Cerebellar cortex (tissue), 1 donor: ENCODE data around the gene LRIF1.
"Not testable (repeated sequence)": the region's sequence is repeated elsewhere in the genome, so short reads cannot be mapped to it uniquely, and the experiment has no call there.

Experiments
- DNase-seq: peaks from one replicate; pipeline ENCODE4 v3.0.0-alpha.2; 2015; ENCODE audit warnings: low spot score

LRIF1 gene

GRCh38 chr1:110963691-110964454, at the start of gene LRIF1:
TSS of gene LRIF1 (minus strand) at chr1:110963922. CDS start at chr1:110963688, 234 bp downstream.
- peak; percentile 99 for DNase-seq

GRCh38 chr1:111008031-111008430, 44.3 kb upstream of the LRIF1 start:
- no peak for DNase-seq

- no peak for DNase-seq
Observed at GRCh38 chr1:111006556-111006955, 42.8 kb upstream of the LRIF1 start.

GRCh38 chr1:110999607-111000006, 35.9 kb upstream of the LRIF1 start:
- not testable (repeated sequence) for DNase-seq

GRCh38 chr1:110992329-110992728, 28.6 kb upstream of the LRIF1 start:
- not testable (repeated sequence) for DNase-seq

GRCh38 chr1:110991295-110991694, 27.6 kb upstream of the LRIF1 start:
- DNase-seq, result not testable (repeated sequence)

GRCh38 chr1:110990541-110990940, 26.8 kb upstream of the LRIF1 start:
- no peak for DNase-seq

GRCh38 chr1:110986407-110986891, 22.7 kb upstream of the LRIF1 start:
- no peak for DNase-seq

- no peak for DNase-seq
Observed at GRCh38 chr1:110982320-110982719, 18.6 kb upstream of the LRIF1 start.

- DNase-seq, result no peak
Observed at GRCh38 chr1:110979154-110979553, 15.4 kb upstream of the LRIF1 start.

- no peak for DNase-seq
Observed at GRCh38 chr1:110976089-110976488, 12.4 kb upstream of the LRIF1 start.

GRCh38 chr1:110975265-110975664, 11.5 kb upstream of the LRIF1 start:
- DNase-seq, result no peak

- no peak for DNase-seq
Observed at GRCh38 chr1:110967256-110967655, 3.5 kb upstream of the LRIF1 start.

- DNase-seq, result no peak
Observed at GRCh38 chr1:110964455-110964903, 757 bp upstream of the LRIF1 start.

GRCh38 chr1:110962892-110963690, 631 bp downstream of the LRIF1 start:
- peak; percentile 76 for DNase-seq

- no peak for DNase-seq
Observed at GRCh38 chr1:110961902-110962301, 1.8 kb downstream of the LRIF1 start.

- no peak for DNase-seq
Observed at GRCh38 chr1:110960777-110961420, 2.8 kb downstream of the LRIF1 start.

GRCh38 chr1:110957798-110958197, 5.9 kb downstream of the LRIF1 start:
- no peak for DNase-seq

- no peak for DNase-seq
Observed at GRCh38 chr1:110956586-110956985, 7.1 kb downstream of the LRIF1 start.

GRCh38 chr1:110953031-110953430, 10.7 kb downstream of the LRIF1 start:
- no peak for DNase-seq

- DNase-seq, result no peak
Observed at GRCh38 chr1:110952031-110952430, 11.7 kb downstream of the LRIF1 start.

- no peak for DNase-seq
Observed at GRCh38 chr1:110951161-110951560, 12.6 kb downstream of the LRIF1 start.
